NCI-H1694 treated with DMSO at 0.1 percent for 48 hours (cell line): ENCODE results near the gene USP32.
A peak's percentile ranks its signal among the peaks of the same experiment; 100 is the strongest.
"Not testable (repeated sequence)": the region's sequence is repeated elsewhere in the genome, so short reads cannot be mapped to it uniquely, and the experiment has no call there.

Source experiments
- DNase-seq: peaks from one replicate; lab custom pipeline; 2025; lab: John Stamatoyannopoulos, UW

USP32 gene

GRCh38 chr17:60372790-60373483 lies 19.0 kb downstream of the USP32 start:
- DNase-seq = no peak

GRCh38 chr17:60371818-60372510 lies 20.0 kb downstream of the USP32 start:
- DNase-seq = no peak

- no peak for DNase-seq
Measured at GRCh38 chr17:60371416-60371815, 20.5 kb downstream of the USP32 start.

GRCh38 chr17:60369727-60370126 lies 22.2 kb downstream of the USP32 start:
- no peak for DNase-seq

GRCh38 chr17:60363700-60364405 lies 28.1 kb downstream of the USP32 start:
- no peak for DNase-seq

- DNase-seq = no peak
Measured at GRCh38 chr17:60362329-60362728, 29.6 kb downstream of the USP32 start.

- DNase-seq = peak; percentile 88
Measured at GRCh38 chr17:60361889-60362288, 30.0 kb downstream of the USP32 start.

GRCh38 chr17:60359415-60359814 lies 32.5 kb downstream of the USP32 start:
- DNase-seq = no peak

GRCh38 chr17:60358606-60359225 lies 33.2 kb downstream of the USP32 start:
- DNase-seq = no peak

- DNase-seq = no peak
Measured at GRCh38 chr17:60356940-60357339, 35.0 kb downstream of the USP32 start.

GRCh38 chr17:60355663-60356594 lies 36.0 kb downstream of the USP32 start:
- no peak for DNase-seq

GRCh38 chr17:60354223-60354622 lies 37.7 kb downstream of the USP32 start:
- no peak for DNase-seq

- DNase-seq = no peak
Measured at GRCh38 chr17:60353773-60354172, 38.2 kb downstream of the USP32 start.

GRCh38 chr17:60352569-60352968 lies 39.4 kb downstream of the USP32 start:
- no peak for DNase-seq

- DNase-seq = no peak
Measured at GRCh38 chr17:60352071-60352470, 39.9 kb downstream of the USP32 start.

- DNase-seq = no peak
Measured at GRCh38 chr17:60351012-60351695, 40.8 kb downstream of the USP32 start.

GRCh38 chr17:60348616-60349015 lies 43.3 kb downstream of the USP32 start:
- DNase-seq = no peak

GRCh38 chr17:60345233-60345632 lies 46.7 kb downstream of the USP32 start:
- no peak for DNase-seq

GRCh38 chr17:60342492-60342891 lies 49.4 kb downstream of the USP32 start:
- DNase-seq = not testable (repeated sequence)

GRCh38 chr17:60335289-60335688 lies 56.6 kb downstream of the USP32 start:
- DNase-seq = no peak

- DNase-seq = no peak
Measured at GRCh38 chr17:60333628-60334031, 58.3 kb downstream of the USP32 start.
